ENCODE results near the gene TMEM63C. TPM values are rescaled to one million over a fixed set of nuclear protein-coding genes. Genes with fewer than 3 reads are reported as not detected.

TMEM63C gene
- total RNA-seq, 1 donor from 2014 or later, result 0.27 TPM

- no peaks in the 10 kb centered on the region for H3K9me3 ChIP-seq
- ATAC-seq, result no peak
- no peak for TF ChIP-seq CTCF (IDR thresholded peaks at IDR 0.05)
- intact Hi-C loops (cut with DNase I), result no loop called here
- H3K4me3 ChIP-seq, result no peak overlapping the region
- H3K27me3 ChIP-seq (ENCODE audit: low read depth), result no peaks in the 10 kb centered on the region
- no peaks in the 10 kb centered on the region for H3K4me1 ChIP-seq
- no peak for DNase-seq
- H3K36me3 ChIP-seq, result no peaks in the 10 kb centered on the region
- no peak overlapping the region for H3K27ac ChIP-seq
Measured at GRCh38 chr14:77225254-77225653, 43.7 kb downstream of the TMEM63C start.

DNA sequence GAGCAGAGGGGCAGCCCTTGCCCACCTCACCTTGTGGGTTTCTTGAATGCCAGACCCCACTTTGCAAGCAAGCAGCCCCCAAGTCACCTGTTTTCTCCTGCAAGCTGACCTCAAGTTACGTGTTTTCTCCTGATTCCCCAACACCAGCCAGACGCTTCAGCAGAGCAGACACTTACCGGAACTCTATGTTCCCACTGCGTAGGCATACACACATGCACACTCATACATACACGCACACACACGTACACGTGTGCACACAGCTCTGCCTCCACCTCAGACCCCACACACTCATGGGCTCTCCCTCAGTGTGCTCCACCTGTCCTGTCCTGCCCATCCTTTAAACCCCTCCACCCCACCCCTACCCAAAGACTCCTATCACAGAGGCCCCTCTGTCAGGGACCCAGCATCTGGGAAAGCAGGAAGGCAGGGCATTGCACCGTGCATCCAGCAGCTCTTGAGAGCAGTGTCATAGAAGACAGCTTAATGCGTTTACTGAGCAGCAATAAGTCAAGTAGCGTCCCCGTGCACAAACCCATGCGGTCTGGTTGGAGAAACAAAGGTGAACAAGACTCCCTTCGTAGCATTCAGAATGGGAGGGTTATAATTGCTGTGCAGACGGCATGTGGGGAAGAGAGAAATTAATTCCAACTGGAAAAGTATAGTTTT lies 44.4 kb downstream of the TMEM63C start:
- no peak for TF ChIP-seq CTCF (IDR thresholded peaks at IDR 0.05)
- H3K9me3 ChIP-seq, result no peaks in the 10 kb centered on the region
- H3K4me1 ChIP-seq, result no peaks in the 10 kb centered on the region
- H3K36me3 ChIP-seq, result no peaks in the 10 kb centered on the region
- H3K4me3 ChIP-seq, result no peak overlapping the region
- peak in 1 of 2 donors; percentile 8 for ATAC-seq
- intact Hi-C loops (cut with DNase I), result no loop called here
- DNase-seq, result no peak
- H3K27ac ChIP-seq, result no peak overlapping the region
- H3K27me3 ChIP-seq (ENCODE audit: low read depth), result no peaks in the 10 kb centered on the region

DNA sequence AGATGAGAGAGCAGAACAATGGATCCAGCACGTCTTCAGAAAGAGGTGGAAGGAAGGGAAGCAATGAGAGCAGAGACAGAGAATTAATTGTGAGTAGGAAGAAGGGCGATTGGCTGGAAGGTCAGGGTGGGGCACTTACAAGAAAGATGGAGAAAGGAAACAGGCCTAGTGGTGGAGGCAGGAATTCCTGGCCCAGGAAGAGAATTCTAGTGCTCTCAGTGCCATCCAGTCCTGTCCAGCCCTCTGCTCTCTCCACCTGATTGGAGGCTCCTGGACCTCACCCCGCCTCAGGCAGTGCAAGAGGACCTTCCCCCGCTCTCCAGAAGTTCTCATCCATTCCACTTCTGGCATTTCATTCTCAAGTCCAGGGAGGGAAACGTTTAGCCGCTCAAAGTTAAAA lies 46.5 kb downstream of the TMEM63C start:
- Histone ChIP-seq H3K4me3 (no peak overlapping the region), H3K27ac (no peak overlapping the region), H3K36me3 (no peaks in the 10 kb centered on the region), H3K4me1 (no peaks in the 10 kb centered on the region), H3K27me3 (ENCODE audit: low read depth) (no peaks in the 10 kb centered on the region), H3K9me3 (no peaks in the 10 kb centered on the region)
- TF ChIP-seq CTCF (IDR thresholded peaks at IDR 0.05), result no peak
- ATAC-seq (no peak), DNase-seq (no peak)
- intact Hi-C loops (cut with DNase I), result no loop called here

- no peaks in the 10 kb centered on the region for H3K27me3 ChIP-seq (ENCODE audit: low read depth)
- no peaks in the 10 kb centered on the region for H3K9me3 ChIP-seq
- no peaks in the 10 kb centered on the region for H3K36me3 ChIP-seq
- H3K27ac ChIP-seq, result no peak overlapping the region
- H3K4me3 ChIP-seq, result no peak overlapping the region
- no peak for TF ChIP-seq CTCF (IDR thresholded peaks at IDR 0.05)
- no peaks in the 10 kb centered on the region for H3K4me1 ChIP-seq
- intact Hi-C loops (cut with DNase I), result no loop called here
- DNase-seq (no peak), ATAC-seq (no peak)
Measured at GRCh38 chr14:77230914-77231313, 49.3 kb downstream of the TMEM63C start.

- no peak for TF ChIP-seq CTCF (IDR thresholded peaks at IDR 0.05)
- ATAC-seq (no peak), DNase-seq (no peak)
- Histone ChIP-seq H3K4me3 (no peak overlapping the region), H3K4me1 (no peaks in the 10 kb centered on the region), H3K9me3 (no peaks in the 10 kb centered on the region), H3K27ac (no peak overlapping the region), H3K27me3 (ENCODE audit: low read depth) (no peaks in the 10 kb centered on the region), H3K36me3 (no peaks in the 10 kb centered on the region)
- intact Hi-C loops (cut with DNase I), result no loop called here
Measured at GRCh38 chr14:77231721-77232120, 50.1 kb downstream of the TMEM63C start.
